ENCODE measurements around the gene TBC1D22A.

GRCh38 chr22:47178339-47178738 is 415.9 kb downstream of the TBC1D22A start:
- TF ChIP-seq CTCF (IDR thresholded peaks at IDR 0.05) (no peak), POLR2A (IDR thresholded peaks at IDR 0.05) (no peak), EP300 (IDR thresholded peaks at IDR 0.05; ENCODE audit: low read depth) (no peak)

Data from transverse colon (tissue), 3 donors.